Stimulated activated CD4-positive, alpha-beta T cell treated with anti-CD3 and anti-CD28 coated beads, Interleukin-4, amount 100 ng/mL, for 1 hour (primary cell): ENCODE results near the gene ATP10B.
"Not testable (repeated sequence)": the region's sequence is repeated elsewhere in the genome, so short reads cannot be mapped to it uniquely, and the experiment has no call there.

Experiments
- DNase-seq: peaks from one replicate; pipeline ENCODE4 v3.0.0-alpha.2; 2020

Gene ATP10B

GRCh38 chr5:160812996-160813395 lies 39.0 kb downstream of the ATP10B start:
- DNase-seq = not testable (repeated sequence)

GRCh38 chr5:160805376-160805775 lies 46.6 kb downstream of the ATP10B start:
- no peak for DNase-seq

GRCh38 chr5:160802592-160802991 lies 49.4 kb downstream of the ATP10B start:
- no peak for DNase-seq

GRCh38 chr5:160800375-160801275 lies 51.4 kb downstream of the ATP10B start:
- DNase-seq = no peak

GRCh38 chr5:160799184-160799583 lies 52.8 kb downstream of the ATP10B start:
- DNase-seq = no peak

- no peak for DNase-seq
These were observed 55.0 kb downstream of the ATP10B start for GRCh38 chr5:160797020-160797419.

GRCh38 chr5:160793530-160793899 lies 58.5 kb downstream of the ATP10B start:
- no peak for DNase-seq

- DNase-seq = no peak
These were observed 59.1 kb downstream of the ATP10B start for GRCh38 chr5:160792732-160793529.

GRCh38 chr5:160792281-160792680 lies 59.7 kb downstream of the ATP10B start:
- no peak for DNase-seq

- no peak for DNase-seq
These were observed 62.7 kb downstream of the ATP10B start for GRCh38 chr5:160789219-160789859.

GRCh38 chr5:160788102-160788660 lies 63.8 kb downstream of the ATP10B start:
- DNase-seq = no peak

- peak; percentile 10 for DNase-seq
These were observed 64.8 kb downstream of the ATP10B start for GRCh38 chr5:160787240-160787639.

- DNase-seq = no peak
These were observed 77.2 kb downstream of the ATP10B start for GRCh38 chr5:160774666-160775315.

- DNase-seq = no peak
These were observed 78.2 kb downstream of the ATP10B start for GRCh38 chr5:160773646-160774410.

GRCh38 chr5:160772854-160773253 lies 79.2 kb downstream of the ATP10B start:
- no peak for DNase-seq

- DNase-seq = no peak
These were observed 81.3 kb downstream of the ATP10B start for GRCh38 chr5:160770718-160771117.

- no peak for DNase-seq
These were observed 82.7 kb downstream of the ATP10B start for GRCh38 chr5:160769301-160769700.

- DNase-seq = no peak
These were observed 84.9 kb downstream of the ATP10B start for GRCh38 chr5:160767062-160767461.

GRCh38 chr5:160760008-160760407 lies 92.0 kb downstream of the ATP10B start:
- DNase-seq = no peak

- DNase-seq = no peak
These were observed 94.8 kb downstream of the ATP10B start for GRCh38 chr5:160757194-160757593.

- DNase-seq = no peak
These were observed 100.9 kb downstream of the ATP10B start for GRCh38 chr5:160750938-160751657.
